ENCODE results near the gene PSMD9.
"Not testable (repeated sequence)": the region's sequence is repeated elsewhere in the genome, so short reads cannot be mapped to it uniquely, and the experiment has no call there.

Gene PSMD9

DNA sequence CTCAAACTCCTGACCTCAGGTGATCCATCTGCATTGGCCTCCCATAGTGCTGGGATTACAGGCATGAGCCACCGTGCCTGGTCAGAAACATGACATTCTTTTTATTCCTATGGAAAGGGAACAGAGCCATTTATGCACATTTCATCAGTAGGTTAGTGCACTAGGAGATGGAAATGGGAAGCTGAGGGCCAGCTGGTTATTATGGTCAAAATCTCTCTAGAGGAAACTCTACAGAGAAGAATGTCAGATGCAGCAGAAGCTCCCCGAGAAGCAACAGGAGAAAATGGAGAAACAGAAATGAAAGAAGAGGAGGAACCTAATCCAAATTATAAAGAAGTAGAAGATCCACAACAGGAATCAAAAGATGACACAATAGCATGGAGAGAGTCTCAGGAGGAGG is 32.5 kb downstream of the PSMD9 start:
- no peak for DNase-seq (ENCODE audit: low spot score)

- DNase-seq (ENCODE audit: low spot score) = no peak
Measured at GRCh38 chr12:121925358-121925695, 36.7 kb downstream of the PSMD9 start.

DNA sequence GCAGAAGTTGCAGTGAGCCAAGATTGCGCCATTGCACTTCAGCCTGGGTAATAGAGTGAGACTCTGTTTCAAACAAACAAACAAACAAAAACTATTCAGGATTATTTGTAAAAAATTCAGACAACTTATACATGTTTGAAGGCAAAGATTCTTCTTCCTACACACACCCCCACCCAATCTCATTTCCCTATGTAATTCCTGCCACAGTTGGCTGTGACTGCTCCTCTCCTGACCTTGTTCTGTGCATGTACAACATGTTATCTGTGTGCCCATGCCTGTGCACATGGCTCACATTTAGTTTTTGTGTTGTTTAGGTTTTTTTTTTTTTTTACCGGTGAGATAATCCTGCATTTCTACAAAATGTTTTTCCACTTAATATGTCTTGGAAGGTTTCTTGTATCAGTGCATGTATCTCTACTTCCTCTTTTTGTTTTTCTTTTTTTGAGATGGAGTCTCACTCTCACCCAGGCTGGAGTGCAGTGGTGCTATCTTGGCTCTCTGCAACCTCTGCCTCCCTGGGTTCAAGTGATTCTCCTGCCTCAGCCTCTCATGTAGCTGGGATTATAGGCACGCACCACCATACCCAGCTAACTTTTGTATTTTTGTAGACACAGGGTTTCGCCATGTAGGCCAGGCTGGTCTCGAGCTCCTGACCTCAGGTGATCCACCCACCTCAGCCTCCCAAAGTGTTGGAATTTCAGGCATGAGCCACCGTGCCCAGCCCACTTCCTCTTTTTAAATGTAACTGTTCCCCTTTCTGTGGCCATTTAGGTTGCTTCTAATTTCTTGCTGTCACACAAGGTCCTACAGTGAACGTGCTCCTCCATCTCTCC is 38.5 kb downstream of the PSMD9 start:
- no peak for DNase-seq (ENCODE audit: low spot score)

DNA sequence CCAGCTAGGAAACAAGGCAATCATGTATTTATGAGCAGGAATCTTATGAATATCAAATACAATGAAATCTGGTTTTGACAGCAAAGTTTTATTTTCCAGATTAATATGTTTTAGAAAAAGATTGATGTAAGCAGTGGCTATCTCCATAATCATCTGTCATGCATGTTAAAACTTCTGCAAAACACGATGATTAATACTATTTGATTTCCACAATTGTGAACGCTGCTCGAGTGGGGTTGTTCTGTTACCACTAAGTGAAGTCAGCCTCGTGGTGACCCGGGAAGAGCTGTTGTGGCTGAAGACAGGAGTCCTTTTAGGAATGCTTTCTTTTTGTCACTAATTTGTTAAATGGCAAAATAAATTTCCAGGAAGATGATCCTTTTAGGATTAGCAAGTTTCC is 39.2 kb downstream of the PSMD9 start:
- no peak for DNase-seq (ENCODE audit: low spot score)

- not testable (repeated sequence) for DNase-seq (ENCODE audit: low spot score)
Measured at GRCh38 chr12:121929545-121929944, 41.0 kb downstream of the PSMD9 start.

DNA sequence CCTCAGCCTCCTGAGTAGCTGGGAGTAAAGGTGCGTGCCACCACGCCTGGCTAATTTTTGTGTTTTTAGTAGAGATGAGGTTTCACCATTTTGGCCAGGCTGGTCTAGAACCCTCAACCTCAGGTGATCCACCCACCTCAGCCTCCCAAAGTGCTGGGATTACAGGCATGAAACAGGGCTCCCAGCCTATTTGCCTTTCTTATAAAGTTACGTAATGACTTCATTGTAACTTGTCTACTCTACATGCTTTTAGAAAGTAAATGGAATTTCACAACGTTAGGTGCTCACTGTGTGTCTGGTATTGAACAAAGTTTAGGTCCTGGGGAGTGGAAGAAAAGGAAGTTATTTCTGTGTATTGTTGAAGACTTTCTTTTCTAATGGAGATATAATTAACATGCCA is 42.3 kb downstream of the PSMD9 start:
- DNase-seq (ENCODE audit: low spot score) = peak; percentile 23

- DNase-seq (ENCODE audit: low spot score) = no peak
Measured at GRCh38 chr12:121932176-121932536, 43.6 kb downstream of the PSMD9 start.

DNA sequence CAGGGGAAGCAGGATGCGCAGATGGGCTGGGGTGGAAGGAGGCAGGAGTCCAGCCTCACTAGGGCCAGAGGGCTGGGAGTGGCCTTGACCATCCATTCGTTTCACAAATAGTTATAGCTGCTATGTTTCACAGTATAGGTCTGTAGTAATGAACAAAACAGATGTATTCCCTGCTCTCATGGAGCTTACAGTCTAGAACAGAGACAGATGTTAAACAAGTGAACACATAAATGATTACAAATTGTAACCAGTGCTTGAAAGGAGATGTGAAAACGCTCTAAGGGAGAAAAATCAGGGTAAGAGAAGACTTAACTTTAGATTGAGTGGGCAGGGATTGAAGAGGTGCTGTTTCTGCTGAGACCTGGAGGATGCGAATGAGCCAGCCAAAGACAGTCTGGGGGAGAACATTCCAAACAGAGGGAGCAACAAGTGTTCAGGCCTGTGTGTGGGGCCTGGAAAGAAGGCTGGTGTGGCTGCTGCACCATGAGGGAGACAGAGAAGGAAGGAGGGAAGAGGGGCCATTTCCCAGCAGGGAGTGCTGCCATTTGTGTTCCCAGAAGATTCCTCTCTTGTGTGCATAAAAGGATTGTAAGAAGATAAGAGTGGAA is 44.4 kb downstream of the PSMD9 start:
- DNase-seq (ENCODE audit: low spot score) = no peak

GRCh38 chr12:121933522-121934308 is 45.1 kb downstream of the PSMD9 start:
- no peak for DNase-seq (ENCODE audit: low spot score)

- no peak for DNase-seq (ENCODE audit: low spot score)
Measured at GRCh38 chr12:121934309-121934664, 45.7 kb downstream of the PSMD9 start.

DNA sequence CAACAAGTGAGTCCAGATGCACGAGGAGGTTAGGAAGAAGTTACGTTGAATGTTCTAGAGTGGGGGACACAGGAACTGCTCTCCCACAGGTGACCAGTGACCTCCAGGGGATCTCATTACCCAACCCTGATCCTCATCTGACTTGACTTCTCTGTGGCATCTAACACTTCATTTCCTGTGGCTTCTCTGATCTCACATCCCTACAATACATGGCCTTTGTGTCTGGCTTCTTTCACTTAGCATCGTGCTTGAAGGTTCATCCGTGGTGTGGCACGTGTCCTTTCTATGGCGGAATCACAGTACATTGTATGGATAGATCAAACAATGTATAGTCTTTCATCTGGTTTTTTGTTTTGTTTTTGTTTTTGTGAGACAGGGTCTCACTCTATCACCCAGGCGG is 49.1 kb downstream of the PSMD9 start:
- no peak for DNase-seq (ENCODE audit: low spot score)

- DNase-seq (ENCODE audit: low spot score) = no peak
Measured at GRCh38 chr12:121939186-121939585, 50.6 kb downstream of the PSMD9 start.

DNA sequence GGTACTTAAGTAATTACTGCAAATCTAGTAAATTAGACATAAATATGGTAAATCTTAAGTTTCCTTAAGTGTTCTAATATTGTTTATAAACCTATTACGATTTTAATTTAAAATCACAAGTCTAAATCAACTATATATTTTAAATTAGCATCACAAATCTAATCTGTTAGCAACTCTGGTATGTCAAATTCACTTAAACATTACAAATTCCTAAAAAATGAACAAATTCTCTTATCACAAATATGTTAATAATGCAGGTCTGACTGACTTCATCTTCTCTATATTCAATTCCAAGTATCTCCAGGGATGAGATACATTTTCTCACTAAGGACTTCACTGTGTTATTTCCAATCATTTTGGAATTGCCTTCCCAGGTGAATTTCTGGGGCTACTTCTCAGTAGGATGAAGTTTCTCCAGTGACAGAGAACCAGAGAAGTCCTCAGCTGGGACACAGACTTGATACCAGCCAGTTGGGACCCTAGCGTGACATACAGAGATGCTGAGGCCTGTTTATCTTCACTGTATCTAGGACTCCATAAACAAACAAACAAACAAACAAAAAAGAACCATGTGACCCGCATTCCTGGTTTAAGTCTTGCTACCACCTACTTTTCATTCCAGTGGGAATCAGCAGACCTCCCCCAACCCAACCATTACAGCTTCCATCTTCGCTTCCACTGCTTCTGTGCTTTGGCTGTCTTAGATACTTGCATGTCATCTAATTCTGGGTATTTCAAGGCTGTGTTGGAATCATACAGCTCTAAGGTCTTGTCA is 51.6 kb downstream of the PSMD9 start:
- no peak for DNase-seq (ENCODE audit: low spot score)

- no peak for DNase-seq (ENCODE audit: low spot score)
Measured at GRCh38 chr12:121942145-121942718, 53.6 kb downstream of the PSMD9 start.

GRCh38 chr12:121943926-121944325 is 55.3 kb downstream of the PSMD9 start:
- DNase-seq (ENCODE audit: low spot score) = no peak

- no peak for DNase-seq (ENCODE audit: low spot score)
Measured at GRCh38 chr12:121946313-121947025, 57.9 kb downstream of the PSMD9 start.

DNA sequence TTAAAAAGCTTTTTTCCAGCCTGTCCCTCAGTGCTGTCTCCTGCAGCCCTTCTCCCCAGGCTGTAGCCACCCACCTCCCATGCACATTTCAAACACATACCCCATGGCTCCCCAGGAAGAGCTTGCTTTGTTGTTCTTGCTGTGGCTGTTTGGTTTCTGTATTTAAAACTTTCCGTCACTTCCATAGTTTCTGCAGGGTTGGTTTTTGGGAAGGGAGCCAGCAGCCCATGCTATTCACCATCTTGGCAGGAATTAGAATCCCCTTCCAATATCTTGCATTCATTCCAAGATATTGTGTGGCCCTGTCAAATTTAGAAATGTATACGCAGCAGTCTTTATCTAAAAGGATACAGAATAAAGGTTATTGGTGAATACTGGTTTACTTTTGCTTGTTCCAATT is 59.4 kb downstream of the PSMD9 start:
- no peak for DNase-seq (ENCODE audit: low spot score)

- no peak for DNase-seq (ENCODE audit: low spot score)
Measured at GRCh38 chr12:121949648-121950397, 61.2 kb downstream of the PSMD9 start.

DNA sequence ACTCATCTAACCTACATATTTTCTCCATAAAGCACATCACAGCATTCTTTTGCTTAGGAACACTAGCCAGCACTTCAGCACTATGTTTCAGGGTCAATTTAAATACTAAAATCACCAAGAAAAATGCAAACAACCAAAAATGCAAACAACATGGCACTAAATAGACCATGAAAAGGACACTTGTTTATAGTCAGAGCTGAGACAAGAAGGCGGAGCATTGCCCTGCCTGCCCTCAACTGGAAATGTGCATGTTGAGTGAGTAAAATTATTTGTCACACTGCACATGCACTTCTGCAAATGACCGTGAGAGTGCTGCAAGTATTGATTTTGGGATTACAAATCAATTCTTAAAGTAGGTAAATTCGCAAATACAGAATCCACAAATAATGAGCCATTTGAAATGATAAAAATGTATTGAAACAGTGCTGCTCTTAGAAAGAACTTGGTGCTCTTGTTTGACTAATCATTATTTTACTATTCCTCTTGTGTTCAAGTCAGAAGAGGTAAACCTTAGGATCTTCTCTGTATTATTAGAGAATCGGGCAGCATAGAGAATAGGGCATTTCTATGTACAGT is 64.6 kb downstream of the PSMD9 start:
- no peak for DNase-seq (ENCODE audit: low spot score)

- DNase-seq (ENCODE audit: low spot score) = no peak
Measured at GRCh38 chr12:121953695-121954094, 65.1 kb downstream of the PSMD9 start.
